HG03175 (cell line): ENCODE data around the gene KIAA0825.

Source experiments
- ATAC-seq: cut with Tn5 transposase; IDR thresholded peaks from one replicate; pipeline ENCODE4 v1.9.1; 2021; ENCODE audit warnings: mild to moderate bottlenecking, moderate library complexity; ENCODE audit not compliant: unreplicated experiment

Gene KIAA0825

GRCh38 chr5:94517490-94518488 lies 100.6 kb downstream of the KIAA0825 start:
- no peak for ATAC-seq

GRCh38 chr5:94516148-94516547 lies 102.3 kb downstream of the KIAA0825 start:
- ATAC-seq: no peak

- ATAC-seq: no peak
These were observed 109.8 kb downstream of the KIAA0825 start for GRCh38 chr5:94508461-94509148.

GRCh38 chr5:94505327-94506068 lies 112.9 kb downstream of the KIAA0825 start:
- ATAC-seq: no peak

GRCh38 chr5:94503677-94504076 lies 114.7 kb downstream of the KIAA0825 start:
- no peak for ATAC-seq

GRCh38 chr5:94501365-94501764 lies 117.0 kb downstream of the KIAA0825 start:
- ATAC-seq: no peak

- no peak for ATAC-seq
These were observed 118.6 kb downstream of the KIAA0825 start for GRCh38 chr5:94499806-94500205.

- no peak for ATAC-seq
These were observed 120.2 kb downstream of the KIAA0825 start for GRCh38 chr5:94498199-94498598.

GRCh38 chr5:94485067-94485466 lies 133.3 kb downstream of the KIAA0825 start:
- no peak for ATAC-seq

GRCh38 chr5:94481059-94481458 lies 137.3 kb downstream of the KIAA0825 start:
- ATAC-seq: no peak

- no peak for ATAC-seq
These were observed 137.9 kb downstream of the KIAA0825 start for GRCh38 chr5:94480486-94480885.

GRCh38 chr5:94473936-94474335 lies 144.5 kb downstream of the KIAA0825 start:
- ATAC-seq: no peak

- no peak for ATAC-seq
These were observed 146.9 kb downstream of the KIAA0825 start for GRCh38 chr5:94471521-94471920.

GRCh38 chr5:94470802-94471201 lies 147.6 kb downstream of the KIAA0825 start:
- no peak for ATAC-seq

- no peak for ATAC-seq
These were observed 148.5 kb downstream of the KIAA0825 start for GRCh38 chr5:94469894-94470329.

GRCh38 chr5:94467954-94468930 lies 150.2 kb downstream of the KIAA0825 start:
- ATAC-seq: no peak

- ATAC-seq: no peak
These were observed 151.0 kb downstream of the KIAA0825 start for GRCh38 chr5:94467346-94467953.

GRCh38 chr5:94463739-94464138 lies 154.7 kb downstream of the KIAA0825 start:
- no peak for ATAC-seq

GRCh38 chr5:94461131-94461530 lies 157.3 kb downstream of the KIAA0825 start:
- no peak for ATAC-seq

GRCh38 chr5:94459915-94460314 lies 158.5 kb downstream of the KIAA0825 start:
- ATAC-seq: no peak
